HG03108 (cell line): Measurements from ENCODE around the gene PODXL2.
"Not testable (repeated sequence)": the region's sequence is repeated elsewhere in the genome, so short reads cannot be mapped to it uniquely, and the experiment has no call there.

Experiments
- ATAC-seq: cut with Tn5 transposase; IDR thresholded peaks from one replicate; pipeline ENCODE4 v1.9.1; 2021; ENCODE audit warnings: moderate library complexity; ENCODE audit not compliant: unreplicated experiment

The PODXL2 gene

GRCh38 chr3:127672429-127673190 is 43.6 kb downstream of the PODXL2 start, which contains the start of gene ABTB1:
Gene ABTB1, plus strand, starts transcription at chr3:127672952. Its CDS starts 74 bp downstream, at chr3:127673026.
- ATAC-seq: peak; percentile 50

- peak; percentile 28 for ATAC-seq
Observed at GRCh38 chr3:127673191-127674100, 44.5 kb downstream of the PODXL2 start.

GRCh38 chr3:127674101-127674721 is 45.2 kb downstream of the PODXL2 start:
- no peak for ATAC-seq

GRCh38 chr3:127674790-127675189 is 45.8 kb downstream of the PODXL2 start:
- ATAC-seq: no peak

- ATAC-seq: no peak
Observed at GRCh38 chr3:127675651-127676391, 46.8 kb downstream of the PODXL2 start.

GRCh38 chr3:127676456-127676855 is 47.5 kb downstream of the PODXL2 start:
- ATAC-seq: no peak

- no peak for ATAC-seq
Observed at GRCh38 chr3:127676921-127677351, 48.0 kb downstream of the PODXL2 start.

- ATAC-seq: no peak
Observed at GRCh38 chr3:127677541-127678314, 48.7 kb downstream of the PODXL2 start.

- no peak for ATAC-seq
Observed at GRCh38 chr3:127678315-127678599, 49.3 kb downstream of the PODXL2 start.

GRCh38 chr3:127678611-127679533 is 49.9 kb downstream of the PODXL2 start:
- no peak for ATAC-seq

- ATAC-seq: no peak
Observed at GRCh38 chr3:127679534-127680145, 50.7 kb downstream of the PODXL2 start.

- no peak for ATAC-seq
Observed at GRCh38 chr3:127680146-127680661, 51.2 kb downstream of the PODXL2 start.

GRCh38 chr3:127680798-127681221 is 51.8 kb downstream of the PODXL2 start:
- ATAC-seq: no peak

GRCh38 chr3:127682175-127682554 is 53.2 kb downstream of the PODXL2 start:
- not testable (repeated sequence) for ATAC-seq

GRCh38 chr3:127682561-127682960 is 53.6 kb downstream of the PODXL2 start:
- ATAC-seq: no peak

GRCh38 chr3:127684871-127685707 is 56.1 kb downstream of the PODXL2 start:
- no peak for ATAC-seq

GRCh38 chr3:127685708-127686511 is 56.9 kb downstream of the PODXL2 start:
- ATAC-seq: no peak
